HL-60 (cell line): Measurements from ENCODE around the gene KSR2.

ENCODE experiments used
- DNase-seq, 2 experiments: peaks; one replicate each; pipeline ENCODE4 v3.0.0-alpha.2; 2010 to 2020; ENCODE audit warnings: low read depth in 1 of 2, low spot score in 1 of 2
- H3K27ac ChIP-seq: fragments of 250-450 bp; sonication (Bioruptor Pico); replicated peaks from 2 replicates; pipeline ENCODE4 v1.5.1; 2020; ENCODE audit warnings: mild to moderate bottlenecking, moderate library complexity
- H3K27me3 ChIP-seq: fragments of 250-450 bp; sonication (Bioruptor Pico); 2 replicates; pipeline ENCODE4 v1.5.1; 2021; ENCODE audit warnings: mild to moderate bottlenecking, moderate library complexity; ENCODE audit not compliant: insufficient read depth, poor library complexity, severe bottlenecking
- H3K4me3 ChIP-seq: replicated peaks from 2 replicates; pipeline ENCODE4 v1.5.1; 2011; ENCODE audit warnings: mild to moderate bottlenecking, control low read depth, low read length; ENCODE audit not compliant: insufficient read depth
- GABPA ChIP-seq: IDR thresholded peaks from 2 replicates; pipeline ENCODE4 v1.6.1; 2012; ENCODE audit warnings: low read depth
- POLR2AphosphoS5 ChIP-seq: IDR thresholded peaks from 2 replicates; pipeline ENCODE4 v1.6.1; 2012; ENCODE audit warnings: low read depth
- SPI1 ChIP-seq: IDR thresholded peaks from 2 replicates; pipeline ENCODE4 v1.6.1; 2012; ENCODE audit warnings: low read depth, mild to moderate bottlenecking, borderline replicate concordance
- TF ChIP-seq, protein P1 (sequence below): IDR thresholded peaks from one replicate; pipeline ENCODE4 v1.5.1; 2011; ENCODE audit warnings: low read length, control low read depth, inconsistent platforms; ENCODE audit not compliant: insufficient read depth
- TF ChIP-seq, protein P2 (sequence below): IDR thresholded peaks from 2 replicates; pipeline ENCODE4 v1.6.1; 2012; ENCODE audit warnings: low read depth; ENCODE audit not compliant: insufficient replicate concordance

KSR2 gene

GRCh38 chr12:117574655-117575054 is 394.1 kb downstream of the KSR2 start:
- Histone ChIP-seq H3K27ac (no peak overlapping the region), H3K27me3 (no peaks in the 10 kb centered on the region), H3K4me3 (no peak overlapping the region)
- TF ChIP-seq, protein P1, sequence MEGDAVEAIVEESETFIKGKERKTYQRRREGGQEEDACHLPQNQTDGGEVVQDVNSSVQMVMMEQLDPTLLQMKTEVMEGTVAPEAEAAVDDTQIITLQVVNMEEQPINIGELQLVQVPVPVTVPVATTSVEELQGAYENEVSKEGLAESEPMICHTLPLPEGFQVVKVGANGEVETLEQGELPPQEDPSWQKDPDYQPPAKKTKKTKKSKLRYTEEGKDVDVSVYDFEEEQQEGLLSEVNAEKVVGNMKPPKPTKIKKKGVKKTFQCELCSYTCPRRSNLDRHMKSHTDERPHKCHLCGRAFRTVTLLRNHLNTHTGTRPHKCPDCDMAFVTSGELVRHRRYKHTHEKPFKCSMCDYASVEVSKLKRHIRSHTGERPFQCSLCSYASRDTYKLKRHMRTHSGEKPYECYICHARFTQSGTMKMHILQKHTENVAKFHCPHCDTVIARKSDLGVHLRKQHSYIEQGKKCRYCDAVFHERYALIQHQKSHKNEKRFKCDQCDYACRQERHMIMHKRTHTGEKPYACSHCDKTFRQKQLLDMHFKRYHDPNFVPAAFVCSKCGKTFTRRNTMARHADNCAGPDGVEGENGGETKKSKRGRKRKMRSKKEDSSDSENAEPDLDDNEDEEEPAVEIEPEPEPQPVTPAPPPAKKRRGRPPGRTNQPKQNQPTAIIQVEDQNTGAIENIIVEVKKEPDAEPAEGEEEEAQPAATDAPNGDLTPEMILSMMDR: no peak
- TF ChIP-seq POLR2AphosphoS5: no peak
- no peak for DNase-seq

GRCh38 chr12:117572755-117573154 is 396.0 kb downstream of the KSR2 start:
- H3K27me3 ChIP-seq: no peaks in the 10 kb centered on the region
- no peak overlapping the region for H3K27ac ChIP-seq
- TF ChIP-seq POLR2AphosphoS5 (no peak), SPI1 (no peak), GABPA (no peak)
- TF ChIP-seq, protein P1: no peak
- TF ChIP-seq, protein P2, sequence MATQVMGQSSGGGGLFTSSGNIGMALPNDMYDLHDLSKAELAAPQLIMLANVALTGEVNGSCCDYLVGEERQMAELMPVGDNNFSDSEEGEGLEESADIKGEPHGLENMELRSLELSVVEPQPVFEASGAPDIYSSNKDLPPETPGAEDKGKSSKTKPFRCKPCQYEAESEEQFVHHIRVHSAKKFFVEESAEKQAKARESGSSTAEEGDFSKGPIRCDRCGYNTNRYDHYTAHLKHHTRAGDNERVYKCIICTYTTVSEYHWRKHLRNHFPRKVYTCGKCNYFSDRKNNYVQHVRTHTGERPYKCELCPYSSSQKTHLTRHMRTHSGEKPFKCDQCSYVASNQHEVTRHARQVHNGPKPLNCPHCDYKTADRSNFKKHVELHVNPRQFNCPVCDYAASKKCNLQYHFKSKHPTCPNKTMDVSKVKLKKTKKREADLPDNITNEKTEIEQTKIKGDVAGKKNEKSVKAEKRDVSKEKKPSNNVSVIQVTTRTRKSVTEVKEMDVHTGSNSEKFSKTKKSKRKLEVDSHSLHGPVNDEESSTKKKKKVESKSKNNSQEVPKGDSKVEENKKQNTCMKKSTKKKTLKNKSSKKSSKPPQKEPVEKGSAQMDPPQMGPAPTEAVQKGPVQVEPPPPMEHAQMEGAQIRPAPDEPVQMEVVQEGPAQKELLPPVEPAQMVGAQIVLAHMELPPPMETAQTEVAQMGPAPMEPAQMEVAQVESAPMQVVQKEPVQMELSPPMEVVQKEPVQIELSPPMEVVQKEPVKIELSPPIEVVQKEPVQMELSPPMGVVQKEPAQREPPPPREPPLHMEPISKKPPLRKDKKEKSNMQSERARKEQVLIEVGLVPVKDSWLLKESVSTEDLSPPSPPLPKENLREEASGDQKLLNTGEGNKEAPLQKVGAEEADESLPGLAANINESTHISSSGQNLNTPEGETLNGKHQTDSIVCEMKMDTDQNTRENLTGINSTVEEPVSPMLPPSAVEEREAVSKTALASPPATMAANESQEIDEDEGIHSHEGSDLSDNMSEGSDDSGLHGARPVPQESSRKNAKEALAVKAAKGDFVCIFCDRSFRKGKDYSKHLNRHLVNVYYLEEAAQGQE: no peak
- H3K4me3 ChIP-seq: no peak overlapping the region
- DNase-seq: no peak

- no peak for DNase-seq
- Histone ChIP-seq H3K4me3 (no peak overlapping the region), H3K27ac (no peak overlapping the region), H3K27me3 (no peaks in the 10 kb centered on the region)
- TF ChIP-seq GABPA (no peak), POLR2AphosphoS5 (no peak), SPI1 (no peak)
- TF ChIP-seq, protein P2: no peak
- TF ChIP-seq, protein P1: no peak
These were observed 397.5 kb downstream of the KSR2 start for GRCh38 chr12:117571321-117571720.

- no peak overlapping the region for H3K27ac ChIP-seq
- TF ChIP-seq GABPA: no peak
- no peak for TF ChIP-seq POLR2AphosphoS5
- TF ChIP-seq SPI1: no peak
- TF ChIP-seq, protein P1: no peak
- TF ChIP-seq, protein P2: no peak
- no peak for DNase-seq
- H3K27me3 ChIP-seq: no peaks in the 10 kb centered on the region
- H3K4me3 ChIP-seq: no peak overlapping the region
These were observed 398.2 kb downstream of the KSR2 start for GRCh38 chr12:117570608-117571007.
